Bronchial epithelial cell (primary cell): ENCODE measurements around the gene CNOT8. TPM values are rescaled to one million over a fixed set of nuclear protein-coding genes. Genes with fewer than 3 reads are reported as not detected.
A peak's percentile ranks its signal among the peaks of the same experiment; 100 is the strongest.

ENCODE experiments used
- DNase-seq: peaks from one replicate; pipeline ENCODE4 v3.0.0-alpha.2; 2010; ENCODE audit warnings: low read depth
- FAIRE-seq: peaks from 2 replicates; lab custom pipeline; 2011; peaks lifted over from hg19 to GRCh38; lab: Jason Lieb, UNC
- H3K27me3 ChIP-seq: 2 replicates; pipeline ENCODE4 v1.5.1; 2011; ENCODE audit warnings: low read length; ENCODE audit not compliant: control insufficient read depth, insufficient read depth
- H3K36me3 ChIP-seq: 2 replicates; pipeline ENCODE4 v1.5.1; 2011; ENCODE audit warnings: low read length; ENCODE audit not compliant: control insufficient read depth, insufficient read depth
- H3K4me3 ChIP-seq: 2 replicates; pipeline ENCODE4 v1.5.1; 2011; ENCODE audit warnings: mild to moderate bottlenecking, low read depth, low read length, control low read depth
- CTCF ChIP-seq: IDR thresholded peaks from 2 replicates; pipeline ENCODE4 v1.5.1; 2011; ENCODE audit warnings: mild to moderate bottlenecking, moderate library complexity, low read length, control low read depth, inconsistent platforms; ENCODE audit not compliant: insufficient read depth, severe bottlenecking
- total RNA-seq: library from RNA; depleted of rRNA; stranded (reverse); fragments of >200 nt; gene quantifications from 2 replicates; pipeline ENCODE4 v1.2.1, GENCODE V29; 2014

Gene CNOT8
- total RNA-seq, 1 donor from 2014 or later = 56.1 TPM

GRCh38 chr5:154862766-154863165 lies 4.3 kb downstream of the CNOT8 start:
- Histone ChIP-seq H3K36me3 (peaks cover 5% of the 10 kb centered on the region), H3K4me3 (no peak overlapping the region), H3K27me3 (no peaks in the 10 kb centered on the region)
- FAIRE-seq = no peak
- TF ChIP-seq CTCF = no peak
- DNase-seq = no peak

GRCh38 chr5:154863291-154864080 lies 5.1 kb downstream of the CNOT8 start:
- DNase-seq (no peak), FAIRE-seq (peak; percentile 18)
- TF ChIP-seq CTCF = no peak
- Histone ChIP-seq H3K4me3 (no peak overlapping the region), H3K27me3 (no peaks in the 10 kb centered on the region), H3K36me3 (peaks cover 5% of the 10 kb centered on the region)

GRCh38 chr5:154865466-154866184 lies 7.2 kb downstream of the CNOT8 start:
- no peak for FAIRE-seq
- no peaks in the 10 kb centered on the region for H3K27me3 ChIP-seq
- H3K36me3 ChIP-seq = peaks cover 7% of the 10 kb centered on the region
- H3K4me3 ChIP-seq = no peak overlapping the region
- DNase-seq = no peak
- no peak for TF ChIP-seq CTCF

- FAIRE-seq = no peak
- no peak overlapping the region for H3K4me3 ChIP-seq
- H3K36me3 ChIP-seq = peaks cover 9% of the 10 kb centered on the region
- no peak for DNase-seq
- no peak for TF ChIP-seq CTCF
- H3K27me3 ChIP-seq = no peaks in the 10 kb centered on the region
Measured at GRCh38 chr5:154866841-154867240, 8.4 kb downstream of the CNOT8 start.

GRCh38 chr5:154868702-154869101 lies 10.3 kb downstream of the CNOT8 start:
- Histone ChIP-seq H3K36me3 (peaks cover 12% of the 10 kb centered on the region), H3K4me3 (no peak overlapping the region), H3K27me3 (no peaks in the 10 kb centered on the region)
- DNase-seq (no peak), FAIRE-seq (no peak)
- TF ChIP-seq CTCF = peak; percentile 16
